GM12872 (cell line): ENCODE measurements around the gene WDR90.
A peak's percentile ranks its signal among the peaks of the same experiment; 100 is the strongest.

Experiments
- CTCF ChIP-seq: IDR thresholded peaks from 3 replicates; pipeline ENCODE4 v1.5.1; 2011; ENCODE audit warnings: low read depth, mild to moderate bottlenecking, low read length, moderate library complexity; ENCODE audit not compliant: insufficient read depth

WDR90 gene

GRCh38 chr16:643050-643368 lies 6.2 kb upstream of the WDR90 start:
- no peak for TF ChIP-seq CTCF

- TF ChIP-seq CTCF = no peak
Observed at GRCh38 chr16:644556-644955, 4.6 kb upstream of the WDR90 start.

DNA sequence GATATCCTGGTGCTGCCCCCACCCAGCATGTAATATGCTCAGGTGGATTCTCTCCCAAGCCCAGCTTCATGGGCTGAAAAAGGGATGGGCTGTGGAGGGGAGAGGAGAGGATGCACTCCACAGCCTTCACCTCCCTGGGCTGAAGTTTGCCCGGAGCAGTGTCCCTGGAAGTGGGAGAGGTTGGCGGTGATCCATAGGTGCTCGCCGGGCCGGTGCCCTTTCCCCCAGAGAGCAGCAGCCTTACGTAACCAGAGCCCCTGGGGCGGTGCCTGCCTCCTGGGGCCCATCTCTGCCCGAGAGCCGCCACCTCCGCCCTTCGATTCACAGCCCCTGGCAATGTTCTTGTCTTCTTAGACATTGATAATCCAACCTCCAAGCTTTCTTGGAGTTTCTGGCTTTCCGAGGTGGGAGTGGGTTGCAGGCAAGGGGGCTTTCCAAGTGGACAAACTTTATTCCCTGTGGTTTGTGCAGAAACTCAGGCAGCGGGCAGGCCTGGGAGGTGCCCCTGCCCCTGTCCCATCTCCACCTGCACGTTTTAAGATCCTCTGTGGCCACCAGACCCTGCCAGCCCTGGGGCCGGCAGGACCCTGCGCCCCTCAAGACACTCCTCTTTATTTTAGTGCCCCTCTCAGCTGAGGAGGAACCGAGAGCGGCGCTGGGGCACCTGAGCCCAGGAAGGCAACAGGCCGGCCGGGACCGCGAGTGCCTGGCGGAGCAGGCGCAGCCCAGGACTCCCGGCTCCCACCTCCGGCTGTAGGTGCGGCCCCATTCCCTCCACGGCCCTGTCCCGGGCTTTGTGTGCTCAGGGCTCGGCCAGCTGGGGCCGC lies 3.1 kb upstream of the WDR90 start:
- TF ChIP-seq CTCF = no peak

DNA sequence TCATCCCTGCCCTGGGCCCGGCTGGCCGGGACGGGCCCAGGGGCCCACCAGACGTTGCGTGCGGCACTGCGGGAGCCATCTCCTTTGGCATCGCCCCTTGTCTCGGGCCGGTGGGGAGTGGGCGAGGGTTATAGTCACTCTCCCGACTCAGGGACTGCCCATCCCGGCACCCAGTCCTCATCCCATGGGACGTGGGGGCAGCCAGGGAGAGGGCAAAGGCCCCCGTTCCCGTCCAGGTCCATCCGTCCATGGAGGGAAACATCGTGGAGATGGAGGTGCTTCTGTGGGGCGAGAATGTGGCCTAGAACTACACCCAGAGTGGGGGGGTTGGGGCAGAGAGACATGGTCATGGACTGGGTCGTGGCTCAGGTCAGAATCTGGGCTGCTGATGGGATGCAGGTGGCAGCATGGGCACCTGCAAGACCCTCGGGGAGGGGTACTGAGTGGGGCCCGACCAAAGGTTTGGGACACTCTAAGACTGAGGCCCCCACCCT lies 2.4 kb upstream of the WDR90 start:
- no peak for TF ChIP-seq CTCF

DNA sequence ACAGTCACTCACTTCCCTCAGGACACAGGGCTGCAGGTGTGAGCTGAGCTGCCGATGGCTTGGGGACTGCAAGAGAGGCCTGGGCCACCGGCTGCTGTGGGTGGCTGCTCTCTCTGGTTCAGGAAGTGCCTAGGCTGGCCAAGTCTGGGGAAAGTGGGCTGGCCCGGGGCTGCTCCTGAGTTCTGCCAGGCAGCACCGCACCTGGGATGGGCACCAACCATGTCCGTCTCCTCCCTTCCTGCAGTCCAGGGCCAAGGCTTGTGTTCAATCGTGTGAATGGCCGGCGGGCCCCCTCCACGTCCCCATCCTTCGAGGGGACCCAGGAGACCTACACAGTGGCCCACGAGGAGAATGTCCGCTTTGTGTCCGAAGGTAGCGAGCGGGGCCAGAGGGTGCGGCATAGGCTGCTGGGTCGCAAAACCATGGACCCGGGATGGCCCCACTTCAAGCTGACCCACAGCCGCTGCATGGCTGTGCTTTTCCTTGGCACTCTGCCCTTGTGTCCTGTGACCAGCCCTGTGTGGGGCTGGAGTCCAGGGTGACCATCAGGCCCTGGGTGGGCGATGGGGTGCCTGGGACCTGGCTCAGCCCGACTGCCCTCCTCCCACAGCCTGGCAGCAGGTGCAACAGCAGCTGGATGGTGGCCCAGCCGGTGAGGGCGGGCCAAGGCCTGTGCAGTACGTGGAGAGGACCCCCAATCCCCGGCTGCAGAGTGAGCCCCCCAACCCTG lies 1.8 kb upstream of the WDR90 start:
- TF ChIP-seq CTCF = no peak

DNA sequence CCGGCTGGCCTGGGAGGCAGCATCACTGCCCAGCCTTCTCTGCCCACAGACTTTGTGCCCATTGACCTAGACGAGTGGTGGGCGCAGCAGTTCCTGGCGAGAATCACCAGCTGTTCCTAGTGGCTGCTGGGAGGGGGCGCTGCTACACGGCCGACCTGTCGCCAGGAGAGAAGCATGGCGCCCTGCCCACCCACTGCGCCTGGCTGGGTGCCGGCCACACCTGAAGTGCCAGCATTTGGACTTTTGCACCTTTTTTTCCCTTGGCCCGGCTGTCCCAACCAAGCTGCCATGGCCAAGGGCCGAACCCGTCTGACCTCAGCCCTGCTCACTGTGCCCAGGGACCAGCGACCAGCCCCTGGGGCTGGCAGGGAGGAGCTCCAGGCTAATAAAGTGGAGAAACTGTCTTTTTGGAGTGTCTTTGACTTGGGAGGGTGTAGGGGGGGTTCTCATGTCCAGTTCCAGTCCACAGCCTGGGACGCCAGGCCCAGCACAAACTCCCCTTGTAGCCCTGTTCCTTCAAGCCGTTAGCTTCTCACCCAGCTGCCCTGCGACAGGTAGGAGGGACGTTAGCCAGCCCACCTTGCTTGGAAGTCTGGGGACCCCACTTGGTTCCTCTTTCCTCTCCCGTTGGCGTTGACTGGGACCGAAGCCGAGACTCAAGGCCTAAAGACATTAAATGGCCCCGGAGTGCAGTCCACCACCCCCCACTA lies 939 bp upstream of the WDR90 start:
- TF ChIP-seq CTCF = peak; percentile 81

GRCh38 chr16:649631-650030 lies 466 bp downstream of the WDR90 start:
- TF ChIP-seq CTCF = no peak
